ENCODE results near the gene PLD1. TPM values are rescaled to one million over a fixed set of nuclear protein-coding genes. Genes with fewer than 3 reads are reported as not detected.

PLD1 gene
- total and polyA plus RNA-seq, 10 of the 15 experiments (the other 5 are each of a cell fraction or from before 2014, with no cell fraction given): 2.9 to 108 (median 3.6) TPM

DNA sequence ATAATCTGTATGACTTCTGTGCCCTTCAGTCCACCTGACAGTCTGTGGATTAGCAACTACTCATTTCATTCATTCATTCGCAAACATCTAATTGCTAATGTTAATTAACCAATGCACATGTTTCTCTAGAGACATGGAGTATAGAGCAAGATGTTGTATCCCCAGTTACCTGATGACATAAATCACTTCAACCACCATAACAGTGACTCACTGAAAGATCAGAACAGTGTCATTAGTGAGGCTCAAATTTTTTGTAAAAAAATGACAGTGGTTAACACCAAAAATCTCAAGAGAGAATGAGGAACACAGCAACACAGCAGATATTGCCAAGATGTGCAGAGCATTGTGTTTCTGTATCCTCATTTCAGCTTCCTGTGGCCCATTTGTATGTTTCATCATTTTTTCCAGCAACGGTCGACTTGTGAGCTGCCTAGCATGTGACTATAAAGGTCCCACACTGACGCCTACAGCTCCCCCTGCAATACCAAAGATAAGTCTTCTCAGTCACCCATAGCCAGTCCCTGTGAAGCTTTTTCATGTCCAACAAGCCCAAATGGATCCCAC lies 3.7 kb upstream of the PLD1 start (continued):
- TF ChIP-seq, protein P1, sequence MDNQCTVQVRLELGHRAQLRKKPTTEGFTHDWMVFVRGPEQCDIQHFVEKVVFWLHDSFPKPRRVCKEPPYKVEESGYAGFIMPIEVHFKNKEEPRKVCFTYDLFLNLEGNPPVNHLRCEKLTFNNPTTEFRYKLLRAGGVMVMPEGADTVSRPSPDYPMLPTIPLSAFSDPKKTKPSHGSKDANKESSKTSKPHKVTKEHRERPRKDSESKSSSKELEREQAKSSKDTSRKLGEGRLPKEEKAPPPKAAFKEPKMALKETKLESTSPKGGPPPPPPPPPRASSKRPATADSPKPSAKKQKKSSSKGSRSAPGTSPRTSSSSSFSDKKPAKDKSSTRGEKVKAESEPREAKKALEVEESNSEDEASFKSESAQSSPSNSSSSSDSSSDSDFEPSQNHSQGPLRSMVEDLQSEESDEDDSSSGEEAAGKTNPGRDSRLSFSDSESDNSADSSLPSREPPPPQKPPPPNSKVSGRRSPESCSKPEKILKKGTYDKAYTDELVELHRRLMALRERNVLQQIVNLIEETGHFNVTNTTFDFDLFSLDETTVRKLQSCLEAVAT (IDR thresholded peaks at IDR 0.05): peak; percentile 87; the same call in 1 of the 2 replicates
- TF ChIP-seq, protein P2, sequence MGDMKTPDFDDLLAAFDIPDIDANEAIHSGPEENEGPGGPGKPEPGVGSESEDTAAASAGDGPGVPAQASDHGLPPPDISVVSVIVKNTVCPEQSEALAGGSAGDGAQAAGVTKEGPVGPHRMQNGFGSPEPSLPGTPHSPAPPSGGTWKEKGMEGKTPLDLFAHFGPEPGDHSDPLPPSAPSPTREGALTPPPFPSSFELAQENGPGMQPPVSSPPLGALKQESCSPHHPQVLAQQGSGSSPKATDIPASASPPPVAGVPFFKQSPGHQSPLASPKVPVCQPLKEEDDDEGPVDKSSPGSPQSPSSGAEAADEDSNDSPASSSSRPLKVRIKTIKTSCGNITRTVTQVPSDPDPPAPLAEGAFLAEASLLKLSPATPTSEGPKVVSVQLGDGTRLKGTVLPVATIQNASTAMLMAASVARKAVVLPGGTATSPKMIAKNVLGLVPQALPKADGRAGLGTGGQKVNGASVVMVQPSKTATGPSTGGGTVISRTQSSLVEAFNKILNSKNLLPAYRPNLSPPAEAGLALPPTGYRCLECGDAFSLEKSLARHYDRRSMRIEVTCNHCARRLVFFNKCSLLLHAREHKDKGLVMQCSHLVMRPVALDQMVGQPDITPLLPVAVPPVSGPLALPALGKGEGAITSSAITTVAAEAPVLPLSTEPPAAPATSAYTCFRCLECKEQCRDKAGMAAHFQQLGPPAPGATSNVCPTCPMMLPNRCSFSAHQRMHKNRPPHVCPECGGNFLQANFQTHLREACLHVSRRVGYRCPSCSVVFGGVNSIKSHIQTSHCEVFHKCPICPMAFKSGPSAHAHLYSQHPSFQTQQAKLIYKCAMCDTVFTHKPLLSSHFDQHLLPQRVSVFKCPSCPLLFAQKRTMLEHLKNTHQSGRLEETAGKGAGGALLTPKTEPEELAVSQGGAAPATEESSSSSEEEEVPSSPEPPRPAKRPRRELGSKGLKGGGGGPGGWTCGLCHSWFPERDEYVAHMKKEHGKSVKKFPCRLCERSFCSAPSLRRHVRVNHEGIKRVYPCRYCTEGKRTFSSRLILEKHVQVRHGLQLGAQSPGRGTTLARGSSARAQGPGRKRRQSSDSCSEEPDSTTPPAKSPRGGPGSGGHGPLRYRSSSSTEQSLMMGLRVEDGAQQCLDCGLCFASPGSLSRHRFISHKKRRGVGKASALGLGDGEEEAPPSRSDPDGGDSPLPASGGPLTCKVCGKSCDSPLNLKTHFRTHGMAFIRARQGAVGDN (IDR thresholded peaks at IDR 0.05): peak; percentile 90
- no peak for TF ChIP-seq HDGF (IDR thresholded peaks at IDR 0.05)
- peak; percentile 91 to 93 for TF ChIP-seq EP300 (IDR thresholded peaks at IDR 0.05; ENCODE audit: borderline replicate concordance in 1 of 2, control insufficient read depth in 1 of 2, low read depth in 2 of 2, low read length in 2 of 2)
- peak; percentile 78 for TF ChIP-seq RAD51 (IDR thresholded peaks at IDR 0.05)
- peak; percentile 92 for TF ChIP-seq SMAD1 (IDR thresholded peaks at IDR 0.05; ENCODE audit: low read depth, partially characterized antibody)
- TF ChIP-seq JUNB (IDR thresholded peaks at IDR 0.05): no peak
- TF ChIP-seq, protein P3, sequence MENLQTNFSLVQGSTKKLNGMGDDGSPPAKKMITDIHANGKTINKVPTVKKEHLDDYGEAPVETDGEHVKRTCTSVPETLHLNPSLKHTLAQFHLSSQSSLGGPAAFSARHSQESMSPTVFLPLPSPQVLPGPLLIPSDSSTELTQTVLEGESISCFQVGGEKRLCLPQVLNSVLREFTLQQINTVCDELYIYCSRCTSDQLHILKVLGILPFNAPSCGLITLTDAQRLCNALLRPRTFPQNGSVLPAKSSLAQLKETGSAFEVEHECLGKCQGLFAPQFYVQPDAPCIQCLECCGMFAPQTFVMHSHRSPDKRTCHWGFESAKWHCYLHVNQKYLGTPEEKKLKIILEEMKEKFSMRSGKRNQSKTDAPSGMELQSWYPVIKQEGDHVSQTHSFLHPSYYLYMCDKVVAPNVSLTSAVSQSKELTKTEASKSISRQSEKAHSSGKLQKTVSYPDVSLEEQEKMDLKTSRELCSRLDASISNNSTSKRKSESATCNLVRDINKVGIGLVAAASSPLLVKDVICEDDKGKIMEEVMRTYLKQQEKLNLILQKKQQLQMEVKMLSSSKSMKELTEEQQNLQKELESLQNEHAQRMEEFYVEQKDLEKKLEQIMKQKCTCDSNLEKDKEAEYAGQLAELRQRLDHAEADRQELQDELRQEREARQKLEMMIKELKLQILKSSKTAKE (IDR thresholded peaks at IDR 0.05; ENCODE audit: low read depth, poor library complexity, severe bottlenecking): peak; percentile 88
- TF ChIP-seq ZNF217 (IDR thresholded peaks at IDR 0.05): peak; percentile 76; the same call in 1 of the 2 replicates
- TF ChIP-seq TCF12 (IDR thresholded peaks at IDR 0.05; ENCODE audit: low read depth, low read length): no peak
- peak; percentile 90; the same call in 1 of the 2 replicates for TF ChIP-seq DPF2 (IDR thresholded peaks at IDR 0.05)
- TF ChIP-seq MEF2B (IDR thresholded peaks at IDR 0.05; ENCODE audit: partially characterized antibody, poor library complexity, severe bottlenecking): peak; percentile 97
- TF ChIP-seq, protein P4, sequence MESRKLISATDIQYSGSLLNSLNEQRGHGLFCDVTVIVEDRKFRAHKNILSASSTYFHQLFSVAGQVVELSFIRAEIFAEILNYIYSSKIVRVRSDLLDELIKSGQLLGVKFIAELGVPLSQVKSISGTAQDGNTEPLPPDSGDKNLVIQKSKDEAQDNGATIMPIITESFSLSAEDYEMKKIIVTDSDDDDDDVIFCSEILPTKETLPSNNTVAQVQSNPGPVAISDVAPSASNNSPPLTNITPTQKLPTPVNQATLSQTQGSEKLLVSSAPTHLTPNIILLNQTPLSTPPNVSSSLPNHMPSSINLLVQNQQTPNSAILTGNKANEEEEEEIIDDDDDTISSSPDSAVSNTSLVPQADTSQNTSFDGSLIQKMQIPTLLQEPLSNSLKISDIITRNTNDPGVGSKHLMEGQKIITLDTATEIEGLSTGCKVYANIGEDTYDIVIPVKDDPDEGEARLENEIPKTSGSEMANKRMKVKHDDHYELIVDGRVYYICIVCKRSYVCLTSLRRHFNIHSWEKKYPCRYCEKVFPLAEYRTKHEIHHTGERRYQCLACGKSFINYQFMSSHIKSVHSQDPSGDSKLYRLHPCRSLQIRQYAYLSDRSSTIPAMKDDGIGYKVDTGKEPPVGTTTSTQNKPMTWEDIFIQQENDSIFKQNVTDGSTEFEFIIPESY (IDR thresholded peaks at IDR 0.05): 0 out of 2 replicates have a peak, but pooled peaks have one; percentile 5
- no peak for TF ChIP-seq PAX8 (IDR thresholded peaks at IDR 0.05)
- TF ChIP-seq ZNF24 (IDR thresholded peaks at IDR 0.05): peak; percentile 98
- TF ChIP-seq SIN3A (IDR thresholded peaks at IDR 0.05; ENCODE audit: low read depth, low read length): no peak
- TF ChIP-seq NBN (IDR thresholded peaks at IDR 0.05): peak; percentile 96
- peak; percentile 65; the same call in 1 of the 2 replicates for TF ChIP-seq SPI1 (IDR thresholded peaks at IDR 0.05; ENCODE audit: borderline replicate concordance, insufficient read depth, low read depth, low read length)
- TF ChIP-seq RAD21 (IDR thresholded peaks at IDR 0.05; ENCODE audit: insufficient read depth, low read depth, low read length): no peak
- TF ChIP-seq, protein P5, sequence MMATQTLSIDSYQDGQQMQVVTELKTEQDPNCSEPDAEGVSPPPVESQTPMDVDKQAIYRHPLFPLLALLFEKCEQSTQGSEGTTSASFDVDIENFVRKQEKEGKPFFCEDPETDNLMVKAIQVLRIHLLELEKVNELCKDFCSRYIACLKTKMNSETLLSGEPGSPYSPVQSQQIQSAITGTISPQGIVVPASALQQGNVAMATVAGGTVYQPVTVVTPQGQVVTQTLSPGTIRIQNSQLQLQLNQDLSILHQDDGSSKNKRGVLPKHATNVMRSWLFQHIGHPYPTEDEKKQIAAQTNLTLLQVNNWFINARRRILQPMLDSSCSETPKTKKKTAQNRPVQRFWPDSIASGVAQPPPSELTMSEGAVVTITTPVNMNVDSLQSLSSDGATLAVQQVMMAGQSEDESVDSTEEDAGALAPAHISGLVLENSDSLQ (IDR thresholded peaks at IDR 0.05): peak; percentile 84

Measured in GM12878 (cell line).